Calu3 (cell line): ENCODE data around the gene PNMA6E. TPM values are rescaled to one million over a fixed set of nuclear protein-coding genes. Genes with fewer than 3 reads are reported as not detected.

Experiments
- BruUV-seq: library from RNA; stranded (reverse); fragments of 400-500 nt; replicated peaks from 2 replicates; lab custom pipeline; 2021; lab: Mats Ljungman, UMichigan
- CTCF ChIA-PET: fragments of 300-600 bp; sonication (Branson Sonifier 250); formaldehyde crosslinking; loops from one replicate; lab custom pipeline; 2022; ENCODE audit warnings: antibody characterized with exemption; lab: Charles Lee
- DNase-seq: peaks from one replicate; pipeline ENCODE4 v3.0.0; 2022
- H3K27ac Mint-ChIP-seq: one replicate; pipeline ENCODE4 v1.8.0; 2022; ENCODE audit warnings: mixed read lengths; ENCODE audit not compliant: unreplicated experiment
- H3K27me3 Mint-ChIP-seq: one replicate; pipeline ENCODE4 v1.8.0; 2022; ENCODE audit warnings: mixed read lengths; ENCODE audit not compliant: unreplicated experiment
- H3K36me3 Mint-ChIP-seq: one replicate; pipeline ENCODE4 v1.8.0; 2022; ENCODE audit warnings: mild to moderate bottlenecking, moderate library complexity, mixed read lengths; ENCODE audit not compliant: insufficient read depth, unreplicated experiment
- H3K4me1 Mint-ChIP-seq: one replicate; pipeline ENCODE4 v1.8.0; 2022; ENCODE audit warnings: mild to moderate bottlenecking, low read depth, mixed read lengths; ENCODE audit not compliant: unreplicated experiment
- H3K4me3 Mint-ChIP-seq: one replicate; pipeline ENCODE4 v1.8.0; 2022; ENCODE audit warnings: mild to moderate bottlenecking, low read depth, moderate library complexity, mixed read lengths; ENCODE audit not compliant: unreplicated experiment
- H3K9me3 Mint-ChIP-seq: one replicate; pipeline ENCODE4 v1.8.0; 2022; ENCODE audit warnings: low read depth, mixed read lengths; ENCODE audit not compliant: unreplicated experiment
- CTCF ChIP-seq: fragments of 200-600 bp; IDR thresholded peaks from one replicate; pipeline ENCODE4 v1.8.0; 2022; ENCODE audit warnings: antibody characterized with exemption; ENCODE audit not compliant: unreplicated experiment
- intact Hi-C: fragments of 100-400 bp; cut with micrococcal nuclease; formaldehyde crosslinking; loops from one replicate; pipeline ENCODE4 v1.10.0; 2022; ENCODE audit not compliant: unreplicated experiment
- total RNA-seq: library from RNA; stranded (reverse); gene quantifications from 2 replicates; pipeline ENCODE4 v1.2.3, GENCODE V29; 2022

Gene PNMA6E
- total RNA-seq, 1 experiment from 2014 or later = not detected

DNA sequence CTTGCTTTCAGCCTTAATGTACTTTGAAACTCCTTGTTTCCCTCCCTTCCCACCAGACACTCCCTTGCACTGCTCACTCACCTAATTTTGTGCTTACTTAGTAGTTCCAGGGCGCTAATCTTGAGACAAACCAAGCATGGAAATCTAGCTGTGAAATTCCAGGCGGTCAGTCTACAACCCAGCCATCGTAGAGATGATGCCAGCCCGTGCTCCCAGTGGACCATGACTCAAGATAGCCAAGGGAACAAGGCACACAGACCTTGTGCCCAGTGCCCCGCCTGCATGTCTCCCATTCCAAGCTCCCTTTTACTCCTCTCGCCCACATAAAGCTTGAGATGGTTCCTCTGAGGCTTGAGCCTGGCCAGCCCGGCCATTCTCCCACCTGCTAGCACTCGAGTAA lies 33.7 kb upstream of the PNMA6E start:
- H3K4me3 Mint-ChIP-seq = no peak overlapping the region
- H3K27me3 Mint-ChIP-seq = peaks cover 86% of the 10 kb centered on the region
- no peaks in the 10 kb centered on the region for H3K36me3 Mint-ChIP-seq
- no peak overlapping the region for H3K27ac Mint-ChIP-seq
- intact Hi-C loops = no loop called here
- no peak for DNase-seq
- no TSS peak for BruUV-seq
- peaks cover 3% of the 10 kb centered on the region for H3K9me3 Mint-ChIP-seq
- CTCF ChIA-PET = interaction anchor here (1.1 kb wide), 1 partner anchor 373 kb away, joined by 3 read pairs; no protein-coding TSS in a partner anchor
- TF ChIP-seq CTCF = no peak
- no peaks in the 10 kb centered on the region for H3K4me1 Mint-ChIP-seq

- DNase-seq = no peak
- no TSS peak for BruUV-seq
- Mint-ChIP-seq H3K4me1 (no peaks in the 10 kb centered on the region), H3K36me3 (no peaks in the 10 kb centered on the region), H3K4me3 (no peak overlapping the region), H3K27ac (no peak overlapping the region), H3K9me3 (peaks cover 3% of the 10 kb centered on the region), H3K27me3 (peaks cover 85% of the 10 kb centered on the region)
- CTCF ChIA-PET = no interaction called here
- intact Hi-C loops = no loop called here
- TF ChIP-seq CTCF = no peak
Measured at GRCh38 chrX:153433781-153434285, 32.7 kb upstream of the PNMA6E start.

GRCh38 chrX:153433161-153433680 lies 32.1 kb upstream of the PNMA6E start:
- intact Hi-C loops = no loop called here
- Mint-ChIP-seq H3K27ac (no peak overlapping the region), H3K4me3 (no peak overlapping the region), H3K9me3 (peaks cover 3% of the 10 kb centered on the region), H3K27me3 (peaks cover 85% of the 10 kb centered on the region), H3K36me3 (no peaks in the 10 kb centered on the region), H3K4me1 (no peaks in the 10 kb centered on the region)
- no peak for TF ChIP-seq CTCF
- CTCF ChIA-PET = no interaction called here
- DNase-seq = no peak
- BruUV-seq = no TSS peak

GRCh38 chrX:153430796-153431195 lies 29.6 kb upstream of the PNMA6E start:
- Mint-ChIP-seq H3K27me3 (peaks cover 88% of the 10 kb centered on the region), H3K9me3 (peaks cover 5% of the 10 kb centered on the region), H3K4me3 (no peak overlapping the region), H3K4me1 (no peaks in the 10 kb centered on the region), H3K27ac (no peak overlapping the region), H3K36me3 (no peaks in the 10 kb centered on the region)
- CTCF ChIA-PET = no interaction called here
- no peak for TF ChIP-seq CTCF
- intact Hi-C loops = no loop called here
- DNase-seq = no peak
- BruUV-seq = no TSS peak
